HuH-7 (cell line): ENCODE results near the gene GPR37L1.

ENCODE experiments used
- DNase-seq: peaks from one replicate; pipeline ENCODE4 v3.0.0; 2011; ENCODE audit warnings: low spot score

GPR37L1 gene, protein sequence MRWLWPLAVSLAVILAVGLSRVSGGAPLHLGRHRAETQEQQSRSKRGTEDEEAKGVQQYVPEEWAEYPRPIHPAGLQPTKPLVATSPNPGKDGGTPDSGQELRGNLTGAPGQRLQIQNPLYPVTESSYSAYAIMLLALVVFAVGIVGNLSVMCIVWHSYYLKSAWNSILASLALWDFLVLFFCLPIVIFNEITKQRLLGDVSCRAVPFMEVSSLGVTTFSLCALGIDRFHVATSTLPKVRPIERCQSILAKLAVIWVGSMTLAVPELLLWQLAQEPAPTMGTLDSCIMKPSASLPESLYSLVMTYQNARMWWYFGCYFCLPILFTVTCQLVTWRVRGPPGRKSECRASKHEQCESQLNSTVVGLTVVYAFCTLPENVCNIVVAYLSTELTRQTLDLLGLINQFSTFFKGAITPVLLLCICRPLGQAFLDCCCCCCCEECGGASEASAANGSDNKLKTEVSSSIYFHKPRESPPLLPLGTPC

DNA sequence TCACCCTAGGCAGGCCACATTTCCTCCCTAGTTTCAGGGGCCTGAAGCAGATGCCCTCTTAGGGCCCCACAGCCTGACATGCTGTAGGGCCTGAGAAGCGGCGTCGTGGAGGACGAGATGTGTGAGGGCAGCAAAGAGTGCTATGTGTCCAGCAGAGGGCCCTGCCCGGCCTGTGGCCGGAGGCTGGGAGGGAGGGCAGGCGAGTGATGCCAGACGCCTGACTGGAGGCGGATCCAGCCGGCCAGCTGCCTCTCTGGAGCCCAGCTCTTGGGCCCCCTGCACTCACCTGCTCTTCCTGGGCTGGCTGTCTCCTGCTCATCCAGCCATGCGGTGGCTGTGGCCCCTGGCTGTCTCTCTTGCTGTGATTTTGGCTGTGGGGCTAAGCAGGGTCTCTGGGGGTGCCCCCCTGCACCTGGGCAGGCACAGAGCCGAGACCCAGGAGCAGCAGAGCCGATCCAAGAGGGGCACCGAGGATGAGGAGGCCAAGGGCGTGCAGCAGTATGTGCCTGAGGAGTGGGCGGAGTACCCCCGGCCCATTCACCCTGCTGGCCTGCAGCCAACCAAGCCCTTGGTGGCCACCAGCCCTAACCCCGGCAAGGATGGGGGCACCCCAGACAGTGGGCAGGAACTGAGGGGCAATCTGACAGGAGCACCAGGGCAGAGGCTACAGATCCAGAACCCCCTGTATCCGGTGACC, at the start of gene GPR37L1:
Gene GPR37L1, plus strand, starts transcription at position 279 of the 697 bp plus-strand sequence. Its CDS starts 47 bp downstream, at position 326.
- peak; percentile 93 for DNase-seq

DNA sequence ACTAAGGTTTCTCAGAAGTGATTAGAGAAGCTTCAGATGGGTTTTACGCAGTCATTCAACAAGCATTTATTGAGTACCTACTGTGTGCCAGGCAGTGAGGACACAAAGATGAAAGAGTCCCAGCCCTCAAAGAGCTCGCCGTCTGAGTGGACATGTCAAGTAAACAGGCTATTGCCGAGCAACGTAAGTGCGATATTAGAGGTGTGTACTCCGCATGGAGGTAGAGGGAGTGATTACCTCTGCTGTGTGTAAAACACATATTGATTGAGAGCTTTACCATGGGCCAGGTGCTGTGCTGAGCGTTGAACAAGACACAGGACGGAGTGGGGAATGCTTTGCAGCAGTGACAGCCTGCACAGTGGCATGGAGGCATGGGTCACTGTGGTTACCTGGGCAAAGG, 49.5 kb upstream of the GPR37L1 start:
- no peak for DNase-seq

DNA sequence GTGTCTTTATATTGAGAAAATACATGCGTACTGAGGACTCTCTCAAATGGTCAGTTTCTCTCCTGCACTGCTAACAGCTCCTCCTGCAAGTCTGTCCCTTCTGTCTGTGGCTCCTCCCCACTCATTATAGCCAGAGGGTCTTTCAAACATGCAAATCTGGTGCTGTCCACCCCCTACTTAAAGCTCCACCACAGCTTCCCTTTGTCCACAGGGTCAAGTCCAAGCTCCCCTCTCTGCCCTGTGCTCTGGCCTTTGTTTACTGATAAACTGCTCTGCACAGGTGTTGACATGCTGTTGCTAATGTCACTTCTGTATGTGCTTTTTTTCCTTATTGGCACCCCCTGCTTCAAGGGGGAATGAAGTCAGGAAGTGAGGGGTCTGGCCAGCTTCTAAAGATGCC, 47.7 kb upstream of the GPR37L1 start:
- DNase-seq, result no peak

DNA sequence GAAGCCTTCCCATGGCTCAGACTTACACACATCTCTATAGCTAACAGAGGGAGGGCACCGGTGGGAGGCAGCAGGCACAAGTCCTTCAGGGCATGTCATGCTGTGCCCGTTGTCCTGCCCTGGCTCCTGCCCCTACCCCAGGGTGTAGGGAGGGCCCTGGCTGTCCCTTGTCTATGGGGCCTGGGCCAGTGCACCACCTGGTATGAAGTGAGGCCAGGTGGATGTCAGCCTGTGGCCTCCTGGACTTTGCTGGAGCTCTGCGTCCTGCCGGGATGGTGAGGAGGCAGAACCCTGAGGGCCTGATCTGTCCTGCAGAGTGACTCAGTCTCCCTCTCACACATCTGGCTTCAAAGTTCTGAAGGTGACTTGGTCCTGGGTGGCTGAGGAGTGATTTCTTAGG, 47.3 kb upstream of the GPR37L1 start:
- no peak for DNase-seq

DNA sequence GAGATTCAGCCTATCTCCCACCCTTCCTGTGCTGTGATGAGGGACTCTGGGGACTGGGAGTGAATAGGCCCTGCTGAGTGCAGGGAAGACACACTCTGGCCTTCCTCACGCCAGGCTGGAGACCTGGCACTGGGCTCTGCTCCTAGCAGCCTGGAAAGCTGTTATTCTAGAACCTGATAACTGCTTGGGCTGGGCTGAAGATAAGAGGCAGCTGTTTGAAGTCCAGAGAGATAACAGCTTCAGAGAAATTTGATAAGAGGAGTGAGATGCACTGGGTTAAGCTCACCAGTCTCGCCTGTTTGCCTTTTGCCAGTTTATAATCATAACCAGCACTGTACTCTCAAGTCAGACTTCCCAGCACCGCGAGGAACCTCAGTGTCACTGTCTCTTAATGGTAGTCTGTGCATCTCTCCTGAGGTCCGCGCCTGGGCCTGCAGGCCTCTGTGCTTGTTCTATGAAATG, 46.6 kb upstream of the GPR37L1 start:
- DNase-seq, result no peak

DNA sequence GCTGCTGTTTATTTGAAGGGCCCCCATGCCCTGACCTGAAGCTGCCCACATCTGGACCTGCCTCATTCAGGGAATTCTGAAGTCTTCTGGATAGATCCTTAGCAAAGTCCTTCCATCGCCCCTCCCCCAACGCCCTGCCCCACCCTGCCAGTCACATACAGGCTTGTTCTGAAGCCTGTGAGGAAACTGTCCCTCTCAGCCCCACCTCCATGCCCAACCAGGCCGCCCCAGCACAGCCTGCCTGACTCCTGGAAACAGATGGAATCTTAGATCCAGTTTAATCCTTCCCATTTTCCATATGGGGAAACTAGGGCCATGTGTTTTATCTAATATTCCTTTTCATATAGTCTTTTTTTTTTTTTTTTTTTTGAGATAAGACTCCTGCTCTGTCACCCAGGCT, 44.5 kb upstream of the GPR37L1 start:
- no peak for DNase-seq

DNA sequence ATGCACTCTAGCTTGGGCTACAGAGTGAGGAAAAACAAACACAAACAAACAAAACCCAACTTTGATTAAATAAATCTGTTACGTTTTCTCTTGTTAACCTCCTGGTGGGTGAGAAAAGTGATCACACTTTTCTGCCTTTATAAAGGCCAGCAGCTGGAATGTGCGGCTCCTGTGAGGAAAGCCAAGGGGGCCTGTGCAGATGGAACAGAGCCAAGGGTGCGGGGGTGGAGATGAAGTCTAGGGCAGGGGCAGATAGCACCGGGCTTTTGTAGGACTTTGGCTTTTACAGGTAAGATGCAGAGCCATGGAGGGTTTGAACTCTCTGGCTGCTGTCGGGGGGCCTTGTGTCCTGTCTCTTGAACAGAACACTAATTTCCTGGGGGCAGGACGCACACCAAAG, 40.7 kb upstream of the GPR37L1 start:
- no peak for DNase-seq

DNA sequence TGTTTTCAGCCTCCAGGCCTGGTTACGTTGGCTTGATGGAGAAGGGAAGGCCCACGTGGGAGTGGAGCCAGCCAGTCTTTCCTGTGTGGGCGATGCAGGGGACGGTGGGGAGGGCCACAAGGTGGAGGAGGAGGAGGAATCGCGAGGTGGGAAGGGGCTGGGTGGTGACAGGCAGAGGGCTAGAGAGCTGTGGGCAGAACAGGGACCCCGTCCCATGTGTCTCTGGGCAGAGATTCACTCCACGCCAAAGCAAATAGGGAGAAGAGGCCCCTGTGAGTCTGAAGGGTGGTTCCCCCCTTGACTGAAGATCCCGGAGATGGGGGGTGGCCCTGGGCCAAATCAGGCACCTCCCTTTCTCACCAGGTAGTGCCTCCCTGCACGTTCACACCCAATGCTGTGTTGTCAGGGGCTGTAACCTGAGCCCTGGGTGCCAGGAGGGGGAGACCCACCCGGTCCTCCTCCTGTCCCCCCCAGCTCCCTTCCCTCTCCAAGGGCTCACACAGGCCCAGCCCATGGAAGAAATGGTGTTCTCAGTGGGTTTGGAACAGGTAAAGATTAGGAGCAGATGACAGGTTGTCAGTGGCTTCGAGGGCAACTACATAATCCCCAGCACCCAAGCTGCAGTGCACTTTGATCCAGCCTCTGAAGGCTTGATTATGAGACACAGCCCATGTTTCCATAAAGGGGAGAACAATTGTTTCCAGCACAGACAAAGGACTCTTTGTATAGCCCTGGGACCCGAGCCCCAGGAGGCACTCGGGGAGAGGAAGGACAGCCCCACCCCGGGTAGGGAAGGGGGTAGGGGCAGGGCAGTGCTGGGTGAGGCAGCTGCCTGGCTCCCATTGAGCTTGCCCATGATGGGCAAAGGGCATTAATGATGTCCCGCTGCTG, 37.7 kb upstream of the GPR37L1 start:
- peak; percentile 59 for DNase-seq

DNA sequence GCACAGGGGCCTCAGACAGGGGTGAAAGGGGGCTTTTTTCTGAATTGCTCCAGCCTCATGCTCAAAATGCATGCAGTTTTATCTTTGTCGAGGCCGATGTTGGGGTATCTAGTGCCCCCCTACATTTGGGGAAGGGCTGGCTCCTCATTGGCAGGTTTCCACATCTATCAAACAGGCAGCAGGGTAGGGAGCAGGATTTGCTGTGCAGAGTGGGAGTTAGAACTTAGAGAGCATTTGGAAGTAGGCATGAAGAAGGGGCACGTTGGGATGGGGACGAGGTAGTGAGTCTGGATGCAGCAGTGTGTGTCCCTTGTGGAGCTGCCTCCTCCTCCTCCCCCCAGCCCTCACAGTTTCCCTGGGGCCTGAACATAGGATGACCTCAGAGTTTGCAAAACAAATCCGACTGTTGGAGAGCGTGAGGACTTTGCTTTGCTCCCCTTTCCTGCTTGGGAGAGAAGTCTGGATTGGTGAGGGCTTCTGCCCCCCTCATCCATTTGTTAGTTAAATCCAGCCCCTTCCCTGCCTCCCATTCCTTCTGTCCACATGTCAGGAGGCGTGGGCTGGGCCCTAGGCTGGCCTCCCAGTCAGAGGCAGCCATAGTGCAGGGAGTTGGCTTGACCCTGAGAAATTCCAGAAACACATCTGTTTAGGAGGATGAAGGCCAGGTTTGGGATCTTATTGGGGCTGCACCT, 36.9 kb upstream of the GPR37L1 start:
- peak; percentile 57 for DNase-seq

DNA sequence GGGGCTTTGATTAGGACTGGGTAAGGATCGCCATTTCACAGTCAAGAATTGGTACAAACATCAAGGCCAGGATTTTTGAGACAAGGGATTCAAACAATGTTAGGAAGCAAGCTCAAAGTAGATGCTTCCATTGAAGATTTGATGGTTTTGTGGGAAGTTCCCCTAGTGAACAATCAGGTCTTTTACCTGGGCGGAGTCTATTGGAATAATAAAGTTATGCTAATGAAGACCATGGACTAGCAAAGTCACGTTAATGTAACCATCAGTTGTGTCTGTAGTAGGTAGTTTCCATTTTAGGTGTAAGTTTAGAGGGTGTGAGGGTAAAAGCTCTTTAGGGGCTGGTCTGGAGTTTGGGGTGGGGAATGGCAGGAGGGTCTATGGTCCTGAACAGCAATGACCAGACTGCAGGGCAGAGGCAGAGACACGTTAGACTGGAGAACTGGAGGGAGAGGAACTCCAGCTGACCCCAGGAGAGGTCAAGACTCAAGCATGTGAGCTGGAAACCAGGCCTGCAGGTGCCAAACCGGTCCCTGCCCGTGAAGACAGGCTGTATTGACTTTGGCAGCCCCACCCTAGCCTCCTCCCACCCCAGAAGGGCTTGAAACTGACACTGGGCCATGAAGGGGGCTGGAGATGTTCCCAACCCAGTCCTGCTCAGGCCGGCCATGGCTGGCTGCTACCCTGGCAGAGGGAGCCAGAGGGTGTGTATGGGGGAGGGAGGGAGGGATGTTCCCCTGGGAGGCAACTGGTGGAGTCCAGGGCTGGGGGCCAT, 36.0 kb upstream of the GPR37L1 start:
- no peak for DNase-seq

DNA sequence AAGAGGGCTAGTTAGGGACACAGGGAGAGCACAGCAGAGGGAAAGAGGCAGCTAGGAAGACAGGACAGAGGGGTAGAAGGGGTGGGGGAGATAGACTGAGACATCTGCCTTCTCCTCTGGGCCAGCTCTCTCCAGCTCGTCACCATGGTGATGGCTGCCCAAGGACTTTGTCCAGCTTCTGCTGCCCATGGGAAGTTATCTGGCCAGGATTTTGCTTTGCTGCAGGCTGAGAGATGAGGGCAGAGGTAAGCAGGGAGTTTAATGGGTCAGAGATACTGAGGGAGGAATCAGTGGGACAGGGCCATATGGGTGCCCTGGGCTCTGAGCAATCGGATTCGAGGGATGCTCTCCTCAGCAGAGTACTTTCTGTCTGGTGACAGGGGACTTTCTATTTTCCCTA, 34.5 kb upstream of the GPR37L1 start:
- no peak for DNase-seq

DNA sequence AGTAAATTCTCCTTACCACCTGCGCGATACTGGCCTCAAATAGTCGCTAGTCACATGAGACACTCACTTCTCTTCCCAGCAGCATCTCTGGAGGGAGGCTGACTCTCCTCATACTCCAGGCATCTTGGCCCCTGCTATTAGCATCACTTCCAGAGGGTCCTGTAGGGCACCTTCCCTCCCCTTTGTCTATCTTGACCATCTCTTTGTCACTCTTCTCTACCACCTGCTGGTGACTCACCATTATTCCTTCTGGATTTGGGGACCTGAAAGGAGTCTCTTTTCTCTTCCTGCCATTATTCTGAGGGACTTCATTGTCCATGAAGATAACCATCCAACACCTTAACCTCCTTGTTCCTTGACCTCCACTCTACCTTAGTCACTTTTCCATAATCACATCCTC, 31.7 kb upstream of the GPR37L1 start:
- peak; percentile 52 for DNase-seq

DNA sequence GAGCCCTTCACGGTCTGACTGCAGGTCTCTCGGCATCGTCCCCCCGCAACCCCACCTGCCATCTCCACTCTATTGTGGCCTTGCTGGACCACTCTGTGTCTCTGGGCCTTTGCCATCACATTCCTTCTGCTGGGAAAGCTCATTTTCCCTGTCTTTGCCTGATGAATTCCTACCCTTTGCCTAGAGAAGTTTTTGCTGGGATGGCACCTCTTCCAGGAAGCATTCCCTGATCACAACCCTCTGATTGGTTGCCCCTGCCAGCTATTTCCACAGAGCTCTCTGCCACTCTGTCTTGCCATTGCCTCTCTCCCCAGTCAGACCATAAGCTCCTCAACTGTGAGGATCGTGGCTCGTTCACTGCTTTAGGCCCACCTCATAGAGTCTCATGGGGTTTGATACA, 28.9 kb upstream of the GPR37L1 start:
- DNase-seq, result no peak

DNA sequence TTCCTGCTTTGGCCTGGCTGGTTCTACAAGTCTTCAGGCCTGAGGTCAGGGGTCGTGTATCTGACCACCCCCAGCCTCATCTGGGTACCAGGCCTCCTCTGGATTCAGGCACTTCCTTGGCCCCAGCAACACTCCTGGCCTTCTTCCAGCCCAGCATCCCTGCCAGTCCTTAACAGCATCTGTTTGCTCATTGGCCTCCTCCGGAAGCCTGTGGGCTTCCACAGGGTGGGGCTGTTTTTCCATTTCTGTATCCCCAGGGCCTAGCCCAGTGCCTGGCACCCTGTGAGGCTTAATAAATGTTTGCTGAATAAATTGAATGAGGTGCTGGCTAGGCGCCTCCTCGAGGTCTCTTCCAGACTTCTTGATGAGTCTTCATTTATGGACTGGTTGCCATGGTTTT, 21.5 kb upstream of the GPR37L1 start:
- DNase-seq, result no peak

DNA sequence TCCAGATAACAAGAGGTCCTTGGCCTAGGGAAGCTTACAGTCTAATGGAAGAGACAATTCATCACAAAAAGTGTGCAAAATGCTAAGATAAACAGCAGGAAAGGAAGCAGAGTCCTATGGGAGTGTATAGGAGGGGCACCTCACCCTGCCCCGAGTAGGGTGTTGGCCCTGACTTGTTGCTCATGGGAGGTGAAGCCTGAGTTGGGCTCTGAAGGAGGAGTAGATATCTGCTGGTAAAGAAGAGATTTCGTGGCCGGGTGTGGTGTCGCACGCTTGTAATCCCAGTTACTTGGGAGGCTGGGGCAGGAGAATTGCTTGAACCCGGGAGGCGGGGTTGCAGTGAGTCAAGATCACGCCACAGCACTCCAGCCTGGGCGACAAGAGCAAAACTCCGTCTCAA, 18.6 kb upstream of the GPR37L1 start:
- no peak for DNase-seq

DNA sequence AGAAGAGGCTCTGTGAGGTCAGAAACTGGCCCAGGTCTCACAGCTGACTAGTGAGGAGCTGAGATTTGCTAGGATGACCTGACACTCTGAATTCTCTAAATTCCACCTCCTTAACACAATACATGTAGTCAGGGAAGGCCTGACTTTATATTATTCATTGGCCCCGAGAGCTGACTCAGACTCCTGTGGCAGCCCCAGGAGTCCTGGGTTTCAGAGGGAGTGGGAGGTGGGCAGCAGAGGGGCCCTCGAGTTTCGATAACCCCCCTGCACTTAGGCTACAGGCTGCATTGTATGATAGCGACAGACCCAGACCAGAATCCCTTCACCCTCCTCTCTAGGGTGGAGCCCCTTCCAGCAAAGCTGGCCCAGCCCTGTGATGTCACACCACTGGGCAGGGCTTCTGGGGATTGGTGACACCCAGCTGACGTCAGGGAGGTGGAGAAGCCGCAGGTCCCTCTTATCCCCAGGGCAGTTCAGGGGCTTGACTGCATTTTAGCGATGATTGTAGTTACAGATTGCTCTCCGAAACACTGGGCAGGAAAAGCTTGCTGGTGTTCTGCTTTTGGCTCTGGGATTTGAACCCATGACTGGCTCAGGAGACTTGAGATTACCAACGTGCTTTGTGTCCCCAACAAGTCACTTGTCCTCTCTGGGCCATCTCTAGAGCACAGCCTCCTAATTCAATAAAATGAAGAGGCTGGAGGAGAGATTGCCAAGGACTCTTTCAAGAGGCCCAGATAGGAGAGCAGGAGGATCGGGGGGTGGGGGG, 17.0 kb upstream of the GPR37L1 start:
- no peak for DNase-seq

DNA sequence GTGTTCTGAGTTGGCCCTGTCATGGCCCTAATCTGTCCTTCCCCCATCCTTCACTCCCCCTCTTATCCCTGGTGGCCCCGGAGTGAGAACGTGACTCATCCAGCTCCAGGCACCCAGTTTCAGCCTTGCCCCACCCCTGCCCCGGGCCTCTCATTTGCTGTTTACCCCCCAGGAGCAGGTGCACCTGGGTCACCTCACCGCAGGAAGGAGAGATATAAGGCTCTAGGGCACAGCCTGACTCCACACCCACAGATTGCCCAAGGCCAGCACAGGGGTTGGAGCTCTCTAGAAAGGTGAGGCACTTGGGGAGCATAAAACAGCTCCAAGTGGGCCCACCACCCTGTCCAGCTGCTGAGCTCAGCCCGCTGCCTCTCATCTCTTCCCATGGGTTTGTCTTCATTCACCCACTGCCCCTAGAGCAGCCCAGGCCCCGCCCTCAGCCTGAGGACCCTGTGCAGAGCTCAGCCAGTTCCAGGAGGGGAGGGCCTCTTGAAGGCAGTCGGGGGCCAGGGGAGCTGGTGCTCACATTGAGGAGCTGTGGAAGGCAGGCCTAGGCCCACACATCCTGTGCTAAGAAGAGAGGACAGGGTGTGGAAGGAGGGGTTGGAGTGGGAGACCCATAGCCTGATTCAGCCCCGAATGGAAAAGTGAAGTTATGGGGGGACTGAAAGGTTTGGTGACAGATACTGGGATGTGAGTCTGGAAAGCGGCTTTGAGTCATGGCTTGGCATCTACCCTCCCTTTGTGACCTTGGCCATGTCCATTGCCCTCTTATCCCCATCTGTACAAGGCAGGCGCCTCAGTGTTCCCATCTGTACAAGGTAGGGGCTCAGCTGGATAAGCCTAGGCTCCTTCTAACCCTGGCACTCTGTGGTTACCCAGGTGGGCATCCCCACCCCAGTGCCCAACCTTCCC, 16.1 kb upstream of the GPR37L1 start:
- DNase-seq, result no peak

DNA sequence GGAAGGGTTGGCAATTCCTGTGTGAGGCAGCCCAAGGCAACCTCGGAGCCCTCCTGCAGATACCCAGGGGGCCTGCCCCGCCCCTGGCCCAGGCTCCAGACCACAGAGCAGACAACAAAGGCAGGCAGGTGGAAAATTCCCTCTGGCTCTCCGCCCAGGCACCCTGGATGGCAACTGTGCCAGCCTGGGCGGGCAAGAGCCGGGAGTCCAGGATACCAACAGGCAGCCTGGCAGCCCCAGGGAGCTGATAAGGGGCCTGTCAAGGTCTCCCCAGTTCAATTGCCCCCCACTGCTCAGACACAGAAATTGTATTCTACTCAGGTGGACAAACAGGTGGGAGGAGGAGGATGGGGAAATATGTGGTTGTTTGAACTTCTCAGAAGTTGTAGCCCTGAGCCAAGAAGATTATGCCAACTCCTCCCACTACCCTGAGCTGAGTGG, 15.4 kb upstream of the GPR37L1 start:
- DNase-seq, result no peak
